GM18499 (cell line): ENCODE measurements around the gene PRDX5.

Experiments used
- ATAC-seq: cut with Tn5 transposase; IDR thresholded peaks from one replicate; pipeline ENCODE4 v1.9.1; 2021; ENCODE audit warnings: moderate number of reproducible peaks; ENCODE audit not compliant: insufficient read depth, unreplicated experiment

The PRDX5 gene

GRCh38 chr11:64342869-64343745 is 25.2 kb downstream of the PRDX5 start:
- no peak for ATAC-seq

DNA sequence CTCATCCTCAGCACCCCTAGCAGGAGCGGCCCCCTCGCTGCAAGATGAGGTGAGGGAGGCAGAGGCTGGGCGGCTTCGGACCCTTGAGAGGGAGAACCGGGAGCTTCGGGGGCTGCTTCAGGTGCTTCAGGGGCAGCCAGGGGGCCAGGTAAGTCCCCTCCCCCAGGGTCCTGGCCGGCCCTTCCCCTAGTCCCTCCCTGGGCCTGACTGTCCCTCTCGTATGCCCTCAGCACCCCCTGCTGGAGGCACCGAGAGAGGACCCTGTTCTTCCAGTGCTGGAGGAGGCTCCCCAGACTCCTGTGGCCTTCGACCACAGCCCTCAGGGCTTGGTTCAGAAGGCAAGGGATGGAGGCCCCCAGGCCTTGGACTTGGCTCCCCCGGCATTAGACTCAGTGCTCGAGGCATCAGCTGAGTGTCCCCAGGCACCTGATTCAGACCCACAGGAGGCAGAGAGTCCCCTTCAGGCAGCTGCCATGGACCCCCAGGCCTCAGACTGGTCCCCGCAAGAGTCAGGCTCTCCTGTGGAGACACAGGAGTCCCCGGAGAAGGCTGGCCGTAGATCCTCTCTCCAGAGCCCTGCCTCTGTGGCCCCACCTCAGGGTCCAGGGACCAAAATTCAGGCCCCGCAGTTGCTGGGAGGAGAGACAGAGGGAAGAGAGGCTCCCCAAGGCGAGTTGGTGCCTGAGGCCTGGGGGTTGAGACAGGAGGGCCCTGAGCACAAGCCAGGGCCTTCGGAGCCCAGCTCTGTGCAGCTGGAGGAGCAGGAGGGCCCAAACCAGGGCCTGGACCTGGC is 26.0 kb downstream of the PRDX5 start:
- ATAC-seq = no peak

DNA sequence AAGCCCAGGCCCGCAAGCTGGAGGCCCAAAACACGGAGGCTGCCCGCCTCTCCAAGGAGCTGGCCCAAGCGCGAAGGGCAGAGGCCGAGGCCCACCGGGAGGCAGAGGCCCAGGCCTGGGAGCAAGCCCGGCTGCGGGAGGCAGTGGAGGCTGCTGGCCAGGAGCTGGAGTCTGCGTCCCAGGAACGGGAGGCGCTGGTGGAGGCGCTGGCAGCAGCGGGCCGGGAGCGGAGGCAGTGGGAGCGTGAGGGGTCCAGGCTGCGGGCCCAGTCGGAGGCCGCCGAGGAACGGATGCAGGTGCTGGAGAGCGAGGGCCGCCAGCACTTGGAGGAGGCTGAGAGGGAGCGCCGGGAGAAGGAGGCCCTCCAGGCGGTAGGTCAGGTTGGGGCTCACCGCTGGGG is 26.9 kb downstream of the PRDX5 start:
- no peak for ATAC-seq

- ATAC-seq = no peak
Measured at GRCh38 chr11:64347193-64347867, 29.4 kb downstream of the PRDX5 start.

- ATAC-seq = no peak
Measured at GRCh38 chr11:64348383-64349024, 30.6 kb downstream of the PRDX5 start.

DNA sequence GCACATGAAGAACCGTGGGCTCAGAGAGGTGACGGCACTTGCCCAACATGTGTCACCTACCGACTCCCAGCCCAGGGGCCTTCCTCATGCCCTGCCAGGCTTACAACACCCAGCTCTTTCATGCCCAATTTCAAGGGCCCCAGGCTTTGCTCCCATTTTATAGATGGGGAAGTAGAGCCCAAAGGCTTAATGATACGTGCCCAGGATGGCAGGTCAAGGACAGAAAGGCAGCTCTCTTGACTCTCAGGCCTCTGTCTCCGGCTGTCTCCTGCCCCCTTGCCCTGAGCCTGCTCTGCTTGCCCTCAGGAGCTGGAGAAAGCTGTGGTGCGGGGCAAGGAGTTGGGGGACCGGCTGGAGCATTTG is 31.1 kb downstream of the PRDX5 start:
- no peak for ATAC-seq

- ATAC-seq = no peak
Measured at GRCh38 chr11:64349404-64349803, 31.5 kb downstream of the PRDX5 start.

GRCh38 chr11:64351136-64351631 is 33.3 kb downstream of the PRDX5 start:
- no peak for ATAC-seq

DNA sequence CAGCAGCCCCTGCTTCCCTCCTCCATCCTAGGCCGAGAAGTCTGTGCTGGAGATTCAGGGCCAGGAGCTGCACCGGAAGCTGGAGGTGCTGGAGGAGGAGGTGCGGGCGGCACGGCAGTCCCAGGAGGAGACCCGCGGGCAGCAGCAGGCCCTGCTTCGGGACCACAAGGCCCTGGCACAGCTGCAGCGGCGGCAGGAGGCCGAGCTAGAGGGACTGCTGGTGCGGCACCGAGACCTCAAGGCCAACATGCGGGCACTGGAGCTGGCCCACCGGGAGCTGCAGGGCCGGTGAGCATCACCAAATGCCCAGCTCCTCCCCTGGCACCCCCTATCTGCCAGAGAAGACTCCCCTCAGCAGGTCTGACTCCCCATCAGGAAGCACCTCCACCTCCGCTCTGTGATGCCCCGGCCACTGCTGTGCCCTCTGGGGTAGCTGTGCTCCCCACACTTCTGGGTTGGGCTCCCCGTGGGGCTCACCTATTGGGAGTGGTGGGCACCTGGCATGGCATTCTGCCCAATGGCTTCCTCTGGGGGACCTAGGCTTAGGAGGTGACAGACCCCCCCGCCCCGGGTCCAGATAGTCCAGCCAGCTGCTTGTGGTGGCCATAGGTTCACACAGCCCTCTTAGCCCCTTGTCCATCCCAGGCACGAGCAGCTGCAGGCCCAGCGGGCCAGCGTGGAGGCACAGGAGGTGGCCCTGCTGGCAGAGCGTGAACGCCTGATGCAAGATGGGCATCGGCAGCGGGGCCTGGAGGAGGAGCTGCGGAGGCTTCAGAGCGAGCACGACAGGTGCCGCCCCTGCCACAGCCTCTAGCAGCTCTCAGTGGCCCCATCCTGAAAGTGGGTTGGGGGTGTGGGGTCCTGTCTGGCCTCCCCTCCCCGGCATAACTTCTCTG is 34.4 kb downstream of the PRDX5 start:
- no peak for ATAC-seq

- ATAC-seq = no peak
Measured at GRCh38 chr11:64352995-64353714, 35.2 kb downstream of the PRDX5 start.

DNA sequence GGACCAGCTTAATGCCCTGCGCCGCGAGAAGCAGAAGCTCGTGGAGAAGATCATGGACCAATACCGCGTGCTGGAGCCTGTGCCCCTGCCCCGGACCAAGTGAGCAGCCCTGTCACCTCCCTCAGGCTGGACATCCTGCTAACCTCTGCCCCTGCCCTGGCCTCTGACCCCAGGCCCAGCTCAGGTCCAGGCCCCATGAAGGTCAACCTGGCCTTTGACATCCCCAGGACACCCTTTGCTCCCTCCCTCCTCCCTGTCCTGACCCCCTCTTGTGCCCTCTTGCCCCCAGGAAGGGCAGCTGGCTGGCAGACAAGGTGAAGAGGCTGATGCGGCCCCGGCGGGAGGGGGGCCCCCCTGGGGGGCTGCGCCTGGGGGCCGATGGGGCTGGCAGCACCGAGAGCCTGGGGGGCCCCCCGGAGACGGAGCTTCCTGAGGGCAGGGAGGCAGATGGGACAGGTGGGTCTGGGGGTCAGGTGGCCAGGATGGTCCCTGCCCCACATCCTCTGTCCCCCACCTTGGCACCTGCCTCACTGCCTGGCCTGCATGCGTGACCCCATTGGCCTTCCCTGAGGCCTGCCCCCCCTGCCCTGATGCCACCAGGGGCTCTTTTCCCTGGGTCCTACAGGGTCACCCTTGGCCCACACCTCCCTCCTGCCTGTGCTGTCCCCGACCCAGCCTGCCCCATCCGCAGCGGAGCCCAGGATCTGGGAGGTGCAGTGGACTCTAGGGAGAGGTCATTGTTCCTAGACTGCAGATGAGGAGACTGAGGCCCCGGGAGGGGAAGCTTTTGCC is 36.0 kb downstream of the PRDX5 start:
- no peak for ATAC-seq

GRCh38 chr11:64355078-64355940 is 37.4 kb downstream of the PRDX5 start:
- no peak for ATAC-seq

GRCh38 chr11:64356498-64357411 is 38.8 kb downstream of the PRDX5 start:
- no peak for ATAC-seq

GRCh38 chr11:64357446-64357845 is 39.5 kb downstream of the PRDX5 start:
- ATAC-seq = no peak

GRCh38 chr11:64357904-64358535 is 40.1 kb downstream of the PRDX5 start:
- no peak for ATAC-seq

DNA sequence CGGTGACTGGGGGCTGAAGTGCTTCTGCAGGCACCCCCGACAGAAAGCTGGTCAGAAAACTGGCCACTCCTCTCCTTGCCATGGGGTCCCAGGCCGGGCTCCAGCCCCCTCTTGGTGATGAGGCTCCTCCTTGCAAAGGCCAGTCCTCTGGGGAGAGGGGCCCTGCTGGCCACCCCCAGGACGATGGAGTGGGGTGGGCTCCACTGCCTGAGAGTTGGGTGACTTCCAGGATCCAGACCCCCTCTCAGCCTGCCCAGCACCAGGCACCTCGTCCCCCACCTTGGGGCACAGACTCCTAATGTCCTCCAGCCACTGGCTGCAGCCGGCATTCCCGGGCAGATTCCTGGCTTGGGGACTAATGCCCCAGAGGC is 40.6 kb downstream of the PRDX5 start:
- no peak for ATAC-seq
